Measurements from ENCODE around the gene HS6ST2.

DNA sequence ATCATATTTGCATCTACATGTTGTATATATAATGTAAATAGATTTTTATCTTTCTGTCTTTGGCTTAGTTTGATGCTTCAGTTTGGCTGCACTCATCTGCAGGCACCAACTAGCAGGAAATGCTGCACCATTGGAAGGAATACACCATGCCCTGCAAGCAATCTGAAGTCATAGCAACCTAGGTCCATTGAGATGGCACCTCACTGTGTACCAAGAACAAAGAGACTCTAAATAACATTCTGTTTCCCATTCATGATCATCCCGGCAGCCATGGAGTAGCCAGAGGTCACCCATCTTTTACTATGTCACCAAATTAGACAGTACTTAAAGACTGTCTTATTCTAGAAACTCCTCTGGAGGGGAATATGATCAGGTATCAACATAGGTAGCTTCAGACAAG is 40.8 kb upstream of the HS6ST2 start:
- no peak for TF ChIP-seq EZH2 (IDR thresholded peaks at IDR 0.05)
- TF ChIP-seq POLR2AphosphoS5 (IDR thresholded peaks at IDR 0.05; ENCODE audit: borderline replicate concordance, low read depth, low read length): no peak
- no peak for TF ChIP-seq FOXP2 (optimal IDR thresholded peaks at IDR 0.05; ENCODE audit: control extremely low read depth, extremely low read length, insufficient read depth)

Data from SK-N-MC (cell line).